ENCODE data around the gene STYX.

GRCh38 chr14:52695481-52696091 is 34.4 kb upstream of the STYX start, which contains the start of gene ERO1A:
- TF ChIP-seq, protein P1, sequence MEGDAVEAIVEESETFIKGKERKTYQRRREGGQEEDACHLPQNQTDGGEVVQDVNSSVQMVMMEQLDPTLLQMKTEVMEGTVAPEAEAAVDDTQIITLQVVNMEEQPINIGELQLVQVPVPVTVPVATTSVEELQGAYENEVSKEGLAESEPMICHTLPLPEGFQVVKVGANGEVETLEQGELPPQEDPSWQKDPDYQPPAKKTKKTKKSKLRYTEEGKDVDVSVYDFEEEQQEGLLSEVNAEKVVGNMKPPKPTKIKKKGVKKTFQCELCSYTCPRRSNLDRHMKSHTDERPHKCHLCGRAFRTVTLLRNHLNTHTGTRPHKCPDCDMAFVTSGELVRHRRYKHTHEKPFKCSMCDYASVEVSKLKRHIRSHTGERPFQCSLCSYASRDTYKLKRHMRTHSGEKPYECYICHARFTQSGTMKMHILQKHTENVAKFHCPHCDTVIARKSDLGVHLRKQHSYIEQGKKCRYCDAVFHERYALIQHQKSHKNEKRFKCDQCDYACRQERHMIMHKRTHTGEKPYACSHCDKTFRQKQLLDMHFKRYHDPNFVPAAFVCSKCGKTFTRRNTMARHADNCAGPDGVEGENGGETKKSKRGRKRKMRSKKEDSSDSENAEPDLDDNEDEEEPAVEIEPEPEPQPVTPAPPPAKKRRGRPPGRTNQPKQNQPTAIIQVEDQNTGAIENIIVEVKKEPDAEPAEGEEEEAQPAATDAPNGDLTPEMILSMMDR (IDR thresholded peaks at IDR 0.05), result peak in 1 of 4 donors; percentile 24
- peak; percentile 93 for TF ChIP-seq POLR2A (IDR thresholded peaks at IDR 0.05)
